SK-N-SH (cell line): Measurements from ENCODE around the gene CPB2. TPM values are rescaled to one million over a fixed set of nuclear protein-coding genes. Genes with fewer than 3 reads are reported as not detected.

Experiments used
- CTCF ChIA-PET: fragments of 300-600, 350-600 bp; formaldehyde crosslinking; extraction: SDS; loops from one replicate; lab custom pipeline; 2021; lab: Yijun Ruan, JAX
- POLR2A ChIA-PET: fragments of 350-600 bp; sonication (Branson Sonifier 250); formaldehyde crosslinking; extraction: SDS; loops from one replicate; lab custom pipeline; 2020; ENCODE audit warnings: antibody characterized with exemption, inconsistent platforms; lab: Yijun Ruan, JAX
- DNase-seq: peaks from one replicate; pipeline ENCODE4 v3.0.0; 2012
- H2AFZ ChIP-seq: fragments of 200-600 bp; sonication (generic); 2 replicates; pipeline ENCODE4 v1.8.1; 2016; ENCODE audit warnings: antibody characterized with exemption, mild to moderate bottlenecking, low read depth
- H3F3A ChIP-seq: fragments of 200-600 bp; sonication (generic); replicated peaks from 2 replicates; pipeline ENCODE3; 2016; ENCODE audit warnings: antibody characterized with exemption, mild to moderate bottlenecking; ENCODE audit not compliant: insufficient read depth
- H3K27ac ChIP-seq, 2 experiments: fragments of 200-500 bp in 1 of 2; fragments of 200-600 bp in 1 of 2; sonication (Bioruptor generic) in 1 of 2; sonication (generic), shearing (Covaris generic) in 1 of 2; 2 replicates each; pipeline versions ENCODE4 v1.5.1 to v1.6.1; 2014 to 2016; ENCODE audit warnings: low read depth in 2 of 2, inconsistent platforms in 1 of 2, low read length in 1 of 2, mild to moderate bottlenecking in 1 of 2, mixed read lengths in 1 of 2
- H3K27me3 ChIP-seq: fragments of 200-600 bp; sonication (generic), shearing (Covaris generic); 2 replicates; pipeline ENCODE4 v1.6.1; 2016; ENCODE audit warnings: mixed run types; ENCODE audit not compliant: insufficient read depth
- H3K36me3 ChIP-seq, 2 experiments: fragments of 200-500 bp in 1 of 2; fragments of 200-600 bp in 1 of 2; sonication (Bioruptor generic) in 1 of 2; sonication (generic) in 1 of 2; replicated peaks in 1 of 2; 2 replicates each; pipeline versions ENCODE3 to v1.5.1; 2014 to 2016; ENCODE audit warnings: low read length in 1 of 2, mild to moderate bottlenecking in 1 of 2; ENCODE audit not compliant: insufficient read depth in 2 of 2, control insufficient read depth in 1 of 2
- H3K4me1 ChIP-seq, 2 experiments: fragments of 200-500 bp in 1 of 2; fragments of 200-600 bp in 1 of 2; sonication (Bioruptor generic) in 1 of 2; sonication (generic), shearing (Covaris generic) in 1 of 2; 2 replicates each; pipeline versions ENCODE4 v1.5.1 to v1.6.1; 2014 to 2016; ENCODE audit warnings: low read depth in 1 of 2, low read length in 1 of 2, mixed run types in 1 of 2; ENCODE audit not compliant: insufficient read depth in 2 of 2, control insufficient read depth in 1 of 2
- H3K4me2 ChIP-seq: fragments of 200-600 bp; sonication (generic), shearing (Covaris generic); 2 replicates; pipeline ENCODE4 v1.6.1; 2017; ENCODE audit warnings: mixed run types
- H3K4me3 ChIP-seq, 2 experiments: fragments of 200-500 bp in 1 of 2; fragments of 200-600 bp in 1 of 2; sonication (Bioruptor generic) in 1 of 2; sonication (generic), shearing (Covaris generic) in 1 of 2; 2 replicates each; pipeline versions ENCODE4 v1.5.1 to v1.8.1; 2014 to 2016; ENCODE audit warnings: low read depth in 2 of 2, inconsistent platforms in 1 of 2, low read length in 1 of 2, mild to moderate bottlenecking in 1 of 2, mixed read lengths in 1 of 2, moderate library complexity in 1 of 2
- H3K79me2 ChIP-seq: fragments of 200-600 bp; sonication (generic); 2 replicates; pipeline ENCODE4 v1.8.1; 2017; ENCODE audit warnings: mild to moderate bottlenecking; ENCODE audit not compliant: insufficient read depth
- H3K9ac ChIP-seq: fragments of 200-600 bp; sonication (generic); 2 replicates; pipeline ENCODE4 v1.6.1; 2017; ENCODE audit warnings: mixed run types
- H3K9me2 ChIP-seq: fragments of 200-600 bp; sonication (generic); 2 replicates; pipeline ENCODE4 v1.6.1; 2017; ENCODE audit warnings: mixed run types
- H3K9me3 ChIP-seq: fragments of 200-600 bp; sonication (generic); 2 replicates; pipeline ENCODE4 v1.6.1; 2017; ENCODE audit warnings: mixed run types, mild to moderate bottlenecking, moderate library complexity
- H4K20me1 ChIP-seq: fragments of 200-600 bp; sonication (generic); 2 replicates; pipeline ENCODE4 v1.6.1; 2017; ENCODE audit warnings: mild to moderate bottlenecking, mixed run types; ENCODE audit not compliant: insufficient read depth
- CHD2 ChIP-seq: fragments of 150-350 bp; IDR thresholded peaks from 2 replicates; pipeline ENCODE4 v1.6.1; 2018; ENCODE audit warnings: low read length; ENCODE audit not compliant: partially characterized antibody
- ELF1 ChIP-seq: IDR thresholded peaks from 2 replicates; pipeline ENCODE4 v1.4.0; 2012
- FOXM1 ChIP-seq: IDR thresholded peaks from 2 replicates; pipeline ENCODE4 v1.4.0; 2012; ENCODE audit warnings: low read depth, mild to moderate bottlenecking
- JUND ChIP-seq: IDR thresholded peaks from 2 replicates; pipeline ENCODE4 v1.4.0; 2012
- MAX ChIP-seq: IDR thresholded peaks from 2 replicates; pipeline ENCODE4 v1.4.0; 2012; ENCODE audit warnings: low read depth
- MEF2A ChIP-seq: IDR thresholded peaks from 2 replicates; pipeline ENCODE4 v1.4.0; 2012; ENCODE audit warnings: low read depth, borderline replicate concordance
- POLR2AphosphoS5 ChIP-seq: IDR thresholded peaks from 2 replicates; pipeline ENCODE4 v1.6.1; 2012; ENCODE audit warnings: low read depth, low read length
- RAD21 ChIP-seq: IDR thresholded peaks from 2 replicates; pipeline ENCODE4 v1.6.1; 2012; ENCODE audit warnings: mild to moderate bottlenecking, low read length
- RCOR1 ChIP-seq: fragments of 150-350 bp; IDR thresholded peaks from 2 replicates; pipeline ENCODE4 v1.6.1; 2017; ENCODE audit warnings: antibody characterized with exemption, low read length
- SIN3A ChIP-seq: IDR thresholded peaks from 2 replicates; pipeline ENCODE4 v1.6.1; 2012; ENCODE audit warnings: low read depth, mild to moderate bottlenecking, low read length, moderate library complexity, borderline replicate concordance
- TAF1 ChIP-seq: IDR thresholded peaks from 2 replicates; pipeline ENCODE4 v1.6.1; 2012; ENCODE audit warnings: low read depth, mild to moderate bottlenecking, low read length, moderate library complexity, borderline replicate concordance
- TEAD4 ChIP-seq: IDR thresholded peaks from 2 replicates; pipeline ENCODE4 v1.4.0; 2012; ENCODE audit warnings: mild to moderate bottlenecking, borderline replicate concordance; ENCODE audit not compliant: insufficient read depth
- WGBS: methylation state at CpG from one replicate; pipeline ENCODE4 v1.1.6; 2017; ENCODE audit warnings: low lambda C conversion rate; 5-methylcytosine and 5-hydroxymethylcytosine counted together
- polyA plus RNA-seq, 3 experiments: library from polyadenylated mRNA; depleted of rRNA; stranded (reverse); fragments of >200 nt; gene quantifications; 2 replicates each; pipeline ENCODE4 v1.2.3, GENCODE V29; 2012
- TF ChIP-seq, protein P1 (sequence below): IDR thresholded peaks from 2 replicates; pipeline ENCODE4 v1.4.0; 2012; ENCODE audit warnings: low read depth, borderline replicate concordance
- TF ChIP-seq, protein P2 (sequence below): IDR thresholded peaks from 2 replicates; pipeline ENCODE4; 2012

CPB2 gene
- polyA plus RNA-seq, 1 of the 3 experiments (the other 2 are of a cell fraction) = not detected

- ChIA-PET CTCF (interaction anchor here (1.2 to 8.0 kb wide), 4 partner anchors 12 to 147 kb away, joined by 3 to 44 read pairs (median 20); no protein-coding TSS in a partner anchor), POLR2A (no interaction called here)
- DNase-seq = no peak
- Histone ChIP-seq H3K4me3 (no peak overlapping the region), H3K9me2 (no peaks in the 10 kb centered on the region), H3K4me1 (no peaks in the 10 kb centered on the region; a peak in 2 of 4 replicates), H4K20me1 (no peaks in the 10 kb centered on the region), H3K79me2 (no peaks in the 10 kb centered on the region), H3K36me3 (no peaks in the 10 kb centered on the region), H3K9ac (no peak overlapping the region), H2AFZ (no peak overlapping the region), H3K4me2 (no peak overlapping the region), H3K27me3 (no peaks in the 10 kb centered on the region), H3F3A (no peaks in the 10 kb centered on the region), H3K27ac (no peak overlapping the region), H3K9me3 (no peaks in the 10 kb centered on the region)
- no peak for TF ChIP-seq MEF2A
- no peak for TF ChIP-seq TEAD4
- TF ChIP-seq JUND = no peak
- TF ChIP-seq SIN3A = no peak
- TF ChIP-seq RCOR1 = no peak
- no peak for TF ChIP-seq POLR2AphosphoS5
- TF ChIP-seq TAF1 = no peak
- TF ChIP-seq, protein P1, sequence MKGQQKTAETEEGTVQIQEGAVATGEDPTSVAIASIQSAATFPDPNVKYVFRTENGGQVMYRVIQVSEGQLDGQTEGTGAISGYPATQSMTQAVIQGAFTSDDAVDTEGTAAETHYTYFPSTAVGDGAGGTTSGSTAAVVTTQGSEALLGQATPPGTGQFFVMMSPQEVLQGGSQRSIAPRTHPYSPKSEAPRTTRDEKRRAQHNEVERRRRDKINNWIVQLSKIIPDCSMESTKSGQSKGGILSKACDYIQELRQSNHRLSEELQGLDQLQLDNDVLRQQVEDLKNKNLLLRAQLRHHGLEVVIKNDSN = no peak
- WGBS = 49% methylated on average over 4 of the region's 4 CpGs
Measured at GRCh38 chr13:46143184-46143701, 38.4 kb upstream of the CPB2 start.

GRCh38 chr13:46142776-46143175 lies 37.9 kb upstream of the CPB2 start:
- H2AFZ ChIP-seq = no peak overlapping the region
- H3K27me3 ChIP-seq = no peaks in the 10 kb centered on the region
- H3K27ac ChIP-seq = no peak overlapping the region
- whole genome bisulfite sequencing = 64% methylated on average over 3 of the region's 3 CpGs
- H3K4me1 ChIP-seq = no peaks in the 10 kb centered on the region; a peak in 2 of 4 replicates
- POLR2A ChIA-PET = no interaction called here
- DNase-seq = no peak
- H4K20me1 ChIP-seq = no peaks in the 10 kb centered on the region
- no peak overlapping the region for H3K4me3 ChIP-seq
- H3K9me3 ChIP-seq = no peaks in the 10 kb centered on the region
- TF ChIP-seq ELF1 (no peak), MAX (no peak), CHD2 (no peak), RCOR1 (no peak), TAF1 (no peak), SIN3A (no peak), JUND (no peak), FOXM1 (no peak), RAD21 (no peak)
- TF ChIP-seq, protein P2, sequence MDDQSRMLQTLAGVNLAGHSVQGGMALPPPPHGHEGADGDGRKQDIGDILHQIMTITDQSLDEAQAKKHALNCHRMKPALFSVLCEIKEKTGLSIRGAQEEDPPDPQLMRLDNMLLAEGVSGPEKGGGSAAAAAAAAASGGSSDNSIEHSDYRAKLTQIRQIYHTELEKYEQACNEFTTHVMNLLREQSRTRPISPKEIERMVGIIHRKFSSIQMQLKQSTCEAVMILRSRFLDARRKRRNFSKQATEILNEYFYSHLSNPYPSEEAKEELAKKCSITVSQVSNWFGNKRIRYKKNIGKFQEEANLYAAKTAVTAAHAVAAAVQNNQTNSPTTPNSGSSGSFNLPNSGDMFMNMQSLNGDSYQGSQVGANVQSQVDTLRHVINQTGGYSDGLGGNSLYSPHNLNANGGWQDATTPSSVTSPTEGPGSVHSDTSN = no peak
- CTCF ChIA-PET = interaction anchor here (1.0 to 8.0 kb wide), 5 partner anchors 12 to 178 kb away, joined by 3 to 44 read pairs (median 3); no protein-coding TSS in a partner anchor
- no peaks in the 10 kb centered on the region for H3K36me3 ChIP-seq
- H3F3A ChIP-seq = no peaks in the 10 kb centered on the region
- H3K79me2 ChIP-seq = no peaks in the 10 kb centered on the region
- no peaks in the 10 kb centered on the region for H3K9me2 ChIP-seq
- H3K9ac ChIP-seq = no peak overlapping the region
- H3K4me2 ChIP-seq = no peak overlapping the region
